ENCODE measurements around the gene CDK18.
"Not testable (repeated sequence)": the region's sequence is repeated elsewhere in the genome, so short reads cannot be mapped to it uniquely, and the experiment has no call there.

Gene CDK18

DNA sequence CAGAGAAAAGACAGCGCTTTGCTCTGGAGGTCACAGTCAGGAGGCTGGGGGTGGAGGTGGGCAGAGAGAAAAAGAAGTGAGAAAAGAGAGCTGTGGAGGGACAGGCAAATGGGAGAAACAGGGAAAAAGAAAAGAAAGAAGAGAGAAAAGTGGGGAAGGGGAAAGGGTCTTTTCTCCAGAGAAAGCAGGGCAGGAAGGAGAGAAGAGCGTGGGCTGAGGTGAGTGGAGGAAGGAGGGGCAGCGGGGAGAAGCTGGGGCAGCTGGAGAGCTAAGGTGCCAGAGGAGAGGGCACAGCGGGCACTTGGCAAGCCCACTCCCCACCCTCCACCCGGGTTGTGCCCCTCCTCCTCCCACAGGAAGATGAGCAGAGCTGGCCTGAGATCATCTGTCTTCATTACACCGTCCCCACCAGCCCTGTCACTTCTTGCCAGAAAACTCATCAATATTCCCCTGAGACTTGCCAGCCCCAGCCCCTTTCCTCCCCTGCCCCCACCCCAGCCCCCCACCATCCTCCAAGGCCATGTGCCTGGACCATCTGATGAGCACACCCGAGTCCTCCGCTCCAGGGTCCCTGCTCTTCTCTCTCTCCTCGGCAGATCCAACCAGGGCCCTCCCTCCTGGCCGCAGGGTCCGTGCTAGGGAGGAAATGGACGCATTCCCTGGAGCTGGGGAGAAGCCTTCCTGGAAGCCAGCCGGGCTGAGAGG, 31.6 kb upstream of the CDK18 start:
- Histone ChIP-seq H3K4me3 (ENCODE audit: low read depth in 1 of 2, low read length in 2 of 2) (no peak overlapping the region), H3K27ac (ENCODE audit: low read length) (no peak overlapping the region), H3K27me3 (ENCODE audit: low read depth, low read length) (no peaks in the 10 kb centered on the region), H3K4me1 (ENCODE audit: control insufficient read depth in 1 of 2, insufficient read depth in 2 of 2, low read length in 2 of 2) (no peaks in the 10 kb centered on the region), H3K9me3 (ENCODE audit: control insufficient read depth in 1 of 2, low read length in 2 of 2) (peaks cover 0 to 6% of the 10 kb centered on the region in 2 donors), H3K36me3 (ENCODE audit: control insufficient read depth in 1 of 2, insufficient read depth in 2 of 2, low read length in 2 of 2) (no peaks in the 10 kb centered on the region)

DNA sequence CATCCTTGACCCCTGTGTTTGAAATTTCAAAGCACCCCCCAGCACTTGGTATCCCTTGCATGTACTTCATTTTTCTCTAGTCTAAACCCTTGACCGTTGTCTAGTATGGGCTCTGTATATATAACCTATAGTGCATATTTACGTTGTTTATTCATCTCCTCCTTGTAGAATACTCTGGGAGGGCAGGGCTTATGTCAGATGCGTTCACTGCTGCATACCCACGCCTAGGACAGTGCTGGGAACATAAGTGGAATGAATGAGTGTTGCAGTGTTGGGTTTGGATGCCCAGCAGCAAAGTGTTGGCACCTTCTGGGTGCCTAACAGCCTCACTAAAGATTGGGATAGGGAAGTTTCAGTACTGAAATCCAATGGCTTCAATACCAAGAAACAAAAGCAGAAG, 31.0 kb upstream of the CDK18 start:
- no peaks in the 10 kb centered on the region for H3K4me1 ChIP-seq (ENCODE audit: control insufficient read depth in 1 of 2, insufficient read depth in 2 of 2, low read length in 2 of 2)

GRCh38 chr1:205473966-205474365, 30.5 kb upstream of the CDK18 start:
- Histone ChIP-seq H3K27me3 (ENCODE audit: low read depth, low read length) (no peaks in the 10 kb centered on the region), H3K27ac (ENCODE audit: low read length) (no peak overlapping the region), H3K9me3 (ENCODE audit: control insufficient read depth in 1 of 2, low read length in 2 of 2) (peaks cover 0 to 6% of the 10 kb centered on the region in 2 donors), H3K4me3 (ENCODE audit: low read depth in 1 of 2, low read length in 2 of 2) (no peak overlapping the region), H3K4me1 (ENCODE audit: control insufficient read depth in 1 of 2, insufficient read depth in 2 of 2, low read length in 2 of 2) (no peaks in the 10 kb centered on the region), H3K36me3 (ENCODE audit: control insufficient read depth in 1 of 2, insufficient read depth in 2 of 2, low read length in 2 of 2) (no peaks in the 10 kb centered on the region)

More for the DNA sequence above, 31.0 kb upstream of the CDK18 start:
- Histone ChIP-seq H3K4me3 (ENCODE audit: low read depth in 1 of 2, low read length in 2 of 2) (no peak overlapping the region), H3K27ac (ENCODE audit: low read length) (no peak overlapping the region), H3K9me3 (ENCODE audit: control insufficient read depth in 1 of 2, low read length in 2 of 2) (peaks cover 0 to 6% of the 10 kb centered on the region in 2 donors), H3K27me3 (ENCODE audit: low read depth, low read length) (no peaks in the 10 kb centered on the region), H3K36me3 (ENCODE audit: control insufficient read depth in 1 of 2, insufficient read depth in 2 of 2, low read length in 2 of 2) (no peaks in the 10 kb centered on the region)

- no peak overlapping the region for H3K27ac ChIP-seq (ENCODE audit: low read length)
- no peaks in the 10 kb centered on the region for H3K27me3 ChIP-seq (ENCODE audit: low read depth, low read length)
- no peaks in the 10 kb centered on the region for H3K4me1 ChIP-seq (ENCODE audit: control insufficient read depth in 1 of 2, insufficient read depth in 2 of 2, low read length in 2 of 2)
- H3K4me3 ChIP-seq (ENCODE audit: low read depth in 1 of 2, low read length in 2 of 2): no peak overlapping the region
- no peaks in the 10 kb centered on the region for H3K36me3 ChIP-seq (ENCODE audit: control insufficient read depth in 1 of 2, insufficient read depth in 2 of 2, low read length in 2 of 2)
- H3K9me3 ChIP-seq (ENCODE audit: control insufficient read depth in 1 of 2, low read length in 2 of 2): peaks cover 0 to 6% of the 10 kb centered on the region in 2 donors
Measured at GRCh38 chr1:205474571-205474970, 29.9 kb upstream of the CDK18 start.

DNA sequence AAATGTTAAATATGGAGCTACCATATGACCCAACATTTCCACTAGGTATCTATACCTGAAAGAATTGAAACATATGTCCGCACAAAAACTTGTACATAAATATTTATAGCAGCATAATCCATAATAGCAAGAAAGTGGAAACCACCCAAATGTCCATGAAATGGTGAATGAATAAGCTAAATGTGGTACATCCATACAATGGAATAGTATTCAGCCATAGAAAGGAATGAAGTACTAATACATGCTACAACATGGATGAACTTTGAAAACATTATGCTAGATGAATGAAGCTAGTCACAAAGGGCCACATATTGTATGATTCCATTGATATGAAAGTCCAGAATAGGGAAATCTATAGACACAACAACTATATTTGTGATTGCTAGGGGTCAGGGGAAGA, 28.6 kb upstream of the CDK18 start:
- no peak overlapping the region for H3K4me3 ChIP-seq (ENCODE audit: low read depth in 1 of 2, low read length in 2 of 2)
- H3K27ac ChIP-seq (ENCODE audit: low read length): no peak overlapping the region
- H3K4me1 ChIP-seq (ENCODE audit: control insufficient read depth in 1 of 2, insufficient read depth in 2 of 2, low read length in 2 of 2): no peaks in the 10 kb centered on the region
- H3K36me3 ChIP-seq (ENCODE audit: control insufficient read depth in 1 of 2, insufficient read depth in 2 of 2, low read length in 2 of 2): no peaks in the 10 kb centered on the region
- H3K9me3 ChIP-seq (ENCODE audit: control insufficient read depth in 1 of 2, low read length in 2 of 2): peaks cover 0 to 6% of the 10 kb centered on the region in 2 donors
- no peaks in the 10 kb centered on the region for H3K27me3 ChIP-seq (ENCODE audit: low read depth, low read length)

DNA sequence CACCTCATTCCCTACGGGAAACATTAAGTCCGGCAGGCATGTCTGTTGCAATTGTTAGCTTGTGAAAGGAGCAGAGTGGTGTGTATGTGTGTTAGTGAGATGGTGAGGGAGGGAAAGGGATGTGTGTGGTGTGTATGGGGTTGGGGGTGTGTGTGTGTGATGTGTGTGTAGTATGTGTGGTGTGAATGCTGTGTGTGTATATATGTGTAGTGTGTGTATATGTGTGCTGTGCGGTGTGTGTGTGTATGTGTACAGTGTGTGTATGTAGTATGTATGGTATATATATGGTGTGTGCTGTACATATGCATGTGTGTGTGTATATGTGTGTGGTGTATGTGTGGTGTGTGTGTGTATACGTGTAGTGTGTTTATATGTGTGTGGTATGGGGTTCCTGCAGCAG, 27.8 kb upstream of the CDK18 start:
- peaks cover 6% of the 10 kb centered on the region for H3K27me3 ChIP-seq (ENCODE audit: low read depth, low read length)
- no peaks in the 10 kb centered on the region for H3K36me3 ChIP-seq (ENCODE audit: control insufficient read depth in 1 of 2, insufficient read depth in 2 of 2, low read length in 2 of 2)
- no peak overlapping the region for H3K4me3 ChIP-seq (ENCODE audit: low read depth in 1 of 2, low read length in 2 of 2)
- no peak overlapping the region for H3K27ac ChIP-seq (ENCODE audit: low read length)
- no peaks in the 10 kb centered on the region for H3K4me1 ChIP-seq (ENCODE audit: control insufficient read depth in 1 of 2, insufficient read depth in 2 of 2, low read length in 2 of 2)
- peaks cover 0 to 6% of the 10 kb centered on the region in 2 donors for H3K9me3 ChIP-seq (ENCODE audit: control insufficient read depth in 1 of 2, low read length in 2 of 2)

GRCh38 chr1:205477121-205477758, 27.2 kb upstream of the CDK18 start:
- peaks cover 9% of the 10 kb centered on the region for H3K27me3 ChIP-seq (ENCODE audit: low read depth, low read length)
- H3K27ac ChIP-seq (ENCODE audit: low read length): no peak overlapping the region
- H3K36me3 ChIP-seq (ENCODE audit: control insufficient read depth in 1 of 2, insufficient read depth in 2 of 2, low read length in 2 of 2): no peaks in the 10 kb centered on the region
- no peak overlapping the region for H3K4me3 ChIP-seq (ENCODE audit: low read depth in 1 of 2, low read length in 2 of 2)
- H3K9me3 ChIP-seq (ENCODE audit: control insufficient read depth in 1 of 2, low read length in 2 of 2): peaks cover 0 to 6% of the 10 kb centered on the region in 2 donors
- H3K4me1 ChIP-seq (ENCODE audit: control insufficient read depth in 1 of 2, insufficient read depth in 2 of 2, low read length in 2 of 2): no peaks in the 10 kb centered on the region

DNA sequence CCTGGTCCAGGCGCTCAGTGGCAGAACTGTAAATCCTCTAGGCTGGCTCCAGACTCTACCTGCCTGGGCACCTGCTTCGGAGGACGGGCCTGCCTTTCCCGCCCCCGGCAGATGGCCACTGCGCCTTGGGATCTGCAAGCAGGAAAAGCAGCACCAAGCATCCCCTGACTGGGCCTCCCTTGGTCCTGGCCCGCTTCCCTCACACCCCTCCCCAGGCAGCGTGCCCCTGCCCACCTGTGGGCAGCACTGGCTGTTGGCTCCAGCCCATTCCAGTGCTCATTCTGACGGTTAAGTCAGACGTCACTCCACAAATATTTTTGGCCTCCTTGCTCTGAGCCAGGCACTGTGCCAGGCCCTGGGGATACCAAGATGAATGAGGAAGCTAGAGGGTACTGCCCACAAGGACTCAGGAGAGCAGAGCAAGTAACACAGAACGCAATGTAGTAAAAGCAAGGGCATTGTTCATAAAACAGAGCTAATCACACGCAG, 26.7 kb upstream of the CDK18 start:
- H3K4me1 ChIP-seq (ENCODE audit: control insufficient read depth in 1 of 2, insufficient read depth in 2 of 2, low read length in 2 of 2): no peaks in the 10 kb centered on the region
- no peak overlapping the region for H3K4me3 ChIP-seq (ENCODE audit: low read depth in 1 of 2, low read length in 2 of 2)
- H3K9me3 ChIP-seq (ENCODE audit: control insufficient read depth in 1 of 2, low read length in 2 of 2): peaks cover 0 to 6% of the 10 kb centered on the region in 2 donors
- no peak overlapping the region for H3K27ac ChIP-seq (ENCODE audit: low read length)
- H3K36me3 ChIP-seq (ENCODE audit: control insufficient read depth in 1 of 2, insufficient read depth in 2 of 2, low read length in 2 of 2): no peaks in the 10 kb centered on the region
- peaks cover 9% of the 10 kb centered on the region for H3K27me3 ChIP-seq (ENCODE audit: low read depth, low read length)

- not testable (repeated sequence) for H3K36me3 ChIP-seq (ENCODE audit: control insufficient read depth in 1 of 2, insufficient read depth in 2 of 2, low read length in 2 of 2); H3K27ac ChIP-seq (ENCODE audit: low read length); H3K4me3 ChIP-seq (ENCODE audit: low read depth in 1 of 2, low read length in 2 of 2); H3K9me3 ChIP-seq (ENCODE audit: control insufficient read depth in 1 of 2, low read length in 2 of 2); H3K4me1 ChIP-seq (ENCODE audit: control insufficient read depth in 1 of 2, insufficient read depth in 2 of 2, low read length in 2 of 2); H3K27me3 ChIP-seq (ENCODE audit: low read depth, low read length)
Measured at GRCh38 chr1:205478985-205479384, 25.5 kb upstream of the CDK18 start.

- Histone ChIP-seq H3K36me3 (ENCODE audit: control insufficient read depth in 1 of 2, insufficient read depth in 2 of 2, low read length in 2 of 2) (no peaks in the 10 kb centered on the region), H3K27ac (ENCODE audit: low read length) (no peak overlapping the region), H3K9me3 (ENCODE audit: control insufficient read depth in 1 of 2, low read length in 2 of 2) (peaks cover 0 to 4% of the 10 kb centered on the region in 2 donors), H3K27me3 (ENCODE audit: low read depth, low read length) (peaks cover 9% of the 10 kb centered on the region), H3K4me3 (ENCODE audit: low read depth in 1 of 2, low read length in 2 of 2) (no peak overlapping the region), H3K4me1 (ENCODE audit: control insufficient read depth in 1 of 2, insufficient read depth in 2 of 2, low read length in 2 of 2) (no peaks in the 10 kb centered on the region)
Measured at GRCh38 chr1:205480349-205480985, 24.0 kb upstream of the CDK18 start.

DNA sequence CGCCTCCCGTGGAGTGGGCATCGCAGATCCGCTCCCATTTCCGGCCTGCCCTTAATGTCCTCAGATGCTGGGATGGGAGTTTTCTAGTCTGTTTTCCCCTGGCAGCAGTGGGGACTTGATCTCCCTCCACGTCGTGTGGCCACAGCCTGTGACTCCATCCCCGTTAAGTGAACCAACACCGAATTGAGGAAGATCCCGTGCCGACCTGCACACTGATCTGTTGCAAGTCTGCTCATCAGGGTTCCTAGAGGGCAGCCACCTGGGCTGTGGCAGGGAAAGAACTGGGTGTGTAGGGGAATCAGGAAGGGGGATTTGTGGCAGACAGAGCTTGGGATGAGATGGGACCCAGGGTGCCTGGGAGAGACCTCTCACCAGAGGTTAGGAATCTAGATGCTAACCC, 23.3 kb upstream of the CDK18 start:
- H3K9me3 ChIP-seq (ENCODE audit: control insufficient read depth in 1 of 2, low read length in 2 of 2): no peaks in the 10 kb centered on the region
- no peaks in the 10 kb centered on the region for H3K36me3 ChIP-seq (ENCODE audit: control insufficient read depth in 1 of 2, insufficient read depth in 2 of 2, low read length in 2 of 2)
- H3K27ac ChIP-seq (ENCODE audit: low read length): no peak overlapping the region
- H3K4me1 ChIP-seq (ENCODE audit: control insufficient read depth in 1 of 2, insufficient read depth in 2 of 2, low read length in 2 of 2): no peaks in the 10 kb centered on the region
- no peak overlapping the region for H3K4me3 ChIP-seq (ENCODE audit: low read depth in 1 of 2, low read length in 2 of 2)
- H3K27me3 ChIP-seq (ENCODE audit: low read depth, low read length): peaks cover 9% of the 10 kb centered on the region
